Activated naive CD8-positive, alpha-beta T cell treated with anti-CD3 and anti-CD28 coated beads for 36 hours (primary cell): Measurements from ENCODE around the gene NEURL3. TPM values are rescaled to one million over a fixed set of nuclear protein-coding genes. Genes with fewer than 3 reads are reported as not detected.

Source experiments
- DNase-seq: peaks from one replicate; pipeline ENCODE4 v3.0.0; 2021
- H3K27ac Mint-ChIP-seq: one replicate; pipeline ENCODE4 v1.8.0; 2022; ENCODE audit warnings: mild to moderate bottlenecking, moderate library complexity, mixed read lengths
- H3K27me3 Mint-ChIP-seq: one replicate; pipeline ENCODE4 v1.8.0; 2022; ENCODE audit warnings: mild to moderate bottlenecking, mixed read lengths
- H3K36me3 Mint-ChIP-seq: one replicate; pipeline ENCODE4 v1.8.0; 2021; ENCODE audit warnings: mild to moderate bottlenecking, mixed read lengths
- H3K4me1 Mint-ChIP-seq: one replicate; pipeline ENCODE4 v1.8.0; 2021; ENCODE audit warnings: mixed read lengths
- H3K4me3 Mint-ChIP-seq: one replicate; pipeline ENCODE4 v1.8.0; 2022; ENCODE audit warnings: mild to moderate bottlenecking, moderate library complexity, mixed read lengths
- H3K9me3 Mint-ChIP-seq: one replicate; pipeline ENCODE4 v1.8.0; 2022; ENCODE audit warnings: mixed read lengths
- total RNA-seq, 2 experiments: library from RNA; stranded (reverse); gene quantifications; one replicate each; pipeline ENCODE4 v1.2.3, GENCODE V29; 2021

NEURL3 gene
- total RNA-seq, 2 experiments from 2014 or later: 0.16 TPM; not detected in 1

DNA sequence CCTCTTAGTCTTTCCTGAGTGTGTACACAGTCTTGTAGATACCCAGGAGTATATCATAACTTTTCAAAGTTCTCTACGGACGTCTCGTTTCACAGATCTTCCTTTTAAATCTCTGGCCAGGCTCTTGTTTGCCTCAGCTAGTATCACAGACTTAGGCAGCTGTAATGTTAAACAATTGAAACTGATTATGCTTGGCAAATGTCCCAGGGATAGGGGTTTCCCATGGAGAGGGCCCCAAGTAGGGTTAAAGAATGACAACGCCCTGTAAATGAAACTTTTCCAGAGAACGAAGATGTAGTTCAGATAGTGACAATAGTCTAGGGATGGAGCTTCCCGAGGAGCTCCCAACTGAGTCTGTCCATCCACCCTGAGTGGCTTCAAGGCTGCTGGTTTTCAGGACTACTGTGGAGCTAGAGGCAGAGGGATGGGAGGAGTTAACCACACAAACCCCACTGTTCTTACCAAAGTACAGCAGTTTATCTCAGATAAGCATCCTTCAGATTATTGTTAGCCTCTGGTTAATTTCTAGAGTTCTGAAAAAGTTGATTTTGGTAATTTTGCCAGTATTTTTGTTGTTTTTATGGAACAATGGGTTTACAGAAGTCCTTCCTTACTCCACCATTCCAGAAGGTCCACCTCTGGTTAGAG, 9.1 kb downstream of the NEURL3 start:
- DNase-seq: no peak
- Mint-ChIP-seq H3K27ac (no peak overlapping the region), H3K36me3 (peaks cover 14% of the 10 kb centered on the region), H3K4me3 (no peak overlapping the region), H3K4me1 (peaks cover 23% of the 10 kb centered on the region), H3K9me3 (peaks cover 16% of the 10 kb centered on the region), H3K27me3 (peaks cover 2% of the 10 kb centered on the region)

- H3K4me1 Mint-ChIP-seq: peaks cover 34% of the 10 kb centered on the region
- no peaks in the 10 kb centered on the region for H3K27me3 Mint-ChIP-seq
- no peak overlapping the region for H3K4me3 Mint-ChIP-seq
- H3K9me3 Mint-ChIP-seq: peaks cover 16% of the 10 kb centered on the region
- no peak overlapping the region for H3K27ac Mint-ChIP-seq
- DNase-seq: no peak
- H3K36me3 Mint-ChIP-seq: peaks cover 14% of the 10 kb centered on the region
Measured at GRCh38 chr2:96494188-96494587, 11.0 kb downstream of the NEURL3 start.

GRCh38 chr2:96493072-96493471, 12.1 kb downstream of the NEURL3 start:
- DNase-seq: no peak
- Mint-ChIP-seq H3K9me3 (peaks cover 16% of the 10 kb centered on the region), H3K36me3 (peaks cover 16% of the 10 kb centered on the region), H3K27me3 (no peaks in the 10 kb centered on the region), H3K4me1 (peaks cover 34% of the 10 kb centered on the region), H3K4me3 (no peak overlapping the region), H3K27ac (no peak overlapping the region)

GRCh38 chr2:96491860-96492497, 13.2 kb downstream of the NEURL3 start:
- DNase-seq: no peak
- Mint-ChIP-seq H3K27me3 (no peaks in the 10 kb centered on the region), H3K9me3 (peaks cover 19% of the 10 kb centered on the region), H3K4me1 (peaks cover 39% of the 10 kb centered on the region), H3K4me3 (peak overlapping the region; percentile 37), H3K36me3 (peaks cover 22% of the 10 kb centered on the region), H3K27ac (peak overlapping the region; percentile 84)

GRCh38 chr2:96489663-96490062, 15.5 kb downstream of the NEURL3 start:
- H3K27ac Mint-ChIP-seq: no peak overlapping the region
- DNase-seq: no peak
- peaks cover 7% of the 10 kb centered on the region for H3K27me3 Mint-ChIP-seq
- H3K4me3 Mint-ChIP-seq: no peak overlapping the region
- H3K9me3 Mint-ChIP-seq: peaks cover 11% of the 10 kb centered on the region
- H3K4me1 Mint-ChIP-seq: peaks cover 52% of the 10 kb centered on the region
- H3K36me3 Mint-ChIP-seq: peaks cover 22% of the 10 kb centered on the region

DNA sequence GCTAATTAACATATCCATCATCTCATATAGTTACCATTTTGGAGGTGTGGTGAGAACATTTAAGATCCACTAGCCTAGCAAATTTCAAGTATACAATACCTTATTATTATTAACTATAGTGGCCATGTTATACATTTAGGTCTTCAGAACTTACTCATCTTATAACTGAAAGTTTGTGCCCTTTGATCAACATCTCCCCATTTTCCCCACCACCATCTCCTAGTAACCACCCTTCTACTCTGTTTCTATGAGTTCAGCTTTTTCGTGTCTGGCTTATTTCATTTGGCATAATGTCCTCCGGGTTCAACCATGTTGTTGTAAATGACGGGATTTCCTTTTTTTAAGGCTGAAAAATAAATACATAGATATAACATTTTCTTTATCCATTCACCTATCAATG, 15.9 kb downstream of the NEURL3 start:
- Mint-ChIP-seq H3K9me3 (peaks cover 10% of the 10 kb centered on the region), H3K27me3 (peaks cover 7% of the 10 kb centered on the region), H3K4me1 (peaks cover 54% of the 10 kb centered on the region), H3K4me3 (no peak overlapping the region), H3K36me3 (peaks cover 21% of the 10 kb centered on the region), H3K27ac (no peak overlapping the region)
- no peak for DNase-seq

DNA sequence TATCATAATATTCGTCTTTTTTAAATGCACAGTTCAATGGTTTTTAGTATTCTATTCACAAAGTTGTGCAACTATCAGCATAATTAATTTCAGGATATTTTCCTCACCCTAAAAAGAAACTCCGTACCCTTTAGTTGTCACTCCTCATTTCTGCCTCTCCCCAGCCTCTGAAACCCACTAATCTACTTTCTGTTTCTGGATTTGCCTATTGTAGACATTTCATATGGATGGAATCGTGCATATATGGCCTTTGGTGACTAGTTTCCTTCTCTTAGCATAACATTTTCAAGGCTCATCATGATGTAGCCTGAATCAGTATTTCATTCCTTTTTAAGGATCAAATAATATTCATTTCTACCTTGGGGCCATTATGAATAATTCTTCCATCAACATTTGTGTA, 18.5 kb downstream of the NEURL3 start:
- H3K27ac Mint-ChIP-seq: peak overlapping the region; percentile 99
- DNase-seq: no peak
- peaks cover 4% of the 10 kb centered on the region for H3K9me3 Mint-ChIP-seq
- peaks cover 7% of the 10 kb centered on the region for H3K27me3 Mint-ChIP-seq
- peaks cover 41% of the 10 kb centered on the region for H3K4me1 Mint-ChIP-seq
- peak overlapping the region; percentile 93 for H3K4me3 Mint-ChIP-seq
- peaks cover 18% of the 10 kb centered on the region for H3K36me3 Mint-ChIP-seq

DNA sequence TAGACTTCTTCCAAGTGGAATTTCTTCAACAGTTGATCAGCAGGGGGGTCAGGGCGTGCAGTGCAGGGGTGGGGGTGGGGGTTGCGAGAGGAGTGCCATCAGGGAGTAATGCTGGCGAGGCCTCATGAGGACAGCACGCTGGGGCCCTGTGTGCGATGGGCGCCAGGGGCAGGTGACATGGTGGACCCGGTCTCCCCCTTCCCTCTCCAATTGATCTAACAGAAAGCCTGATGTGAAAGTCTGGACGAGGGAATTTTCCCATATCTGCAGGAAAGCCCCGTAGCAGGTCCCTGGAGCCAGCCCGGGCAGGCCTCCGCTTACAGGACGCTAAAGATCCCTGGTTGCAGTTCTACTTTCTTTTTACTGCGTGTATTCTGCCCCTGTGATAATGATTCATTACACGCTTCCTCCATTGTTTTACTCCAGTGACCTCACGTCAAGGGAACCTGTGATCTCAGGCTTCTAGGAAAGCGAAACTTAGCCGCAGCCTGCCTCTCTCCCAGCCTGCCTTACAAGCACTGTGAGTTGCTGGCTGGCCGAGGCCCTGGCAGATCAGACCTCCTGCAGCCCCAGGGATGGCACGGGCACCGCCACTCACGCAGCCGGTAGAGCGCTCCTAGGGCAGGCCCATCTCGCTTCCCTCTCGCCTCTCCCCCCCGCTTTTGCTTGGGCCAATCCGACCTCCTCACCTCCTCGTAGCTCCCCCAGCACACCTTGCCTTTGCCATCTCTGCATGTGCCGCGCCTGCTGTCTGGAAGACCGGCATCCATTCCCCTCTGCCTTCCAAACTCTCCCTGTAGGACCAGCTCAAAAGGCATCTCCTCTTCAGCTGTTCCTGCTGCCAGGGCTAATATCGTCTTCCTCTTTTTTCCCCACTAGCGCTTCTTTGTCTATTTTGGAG, 19.2 kb downstream of the NEURL3 start:
- Mint-ChIP-seq H3K4me1 (peaks cover 41% of the 10 kb centered on the region), H3K27ac (peak overlapping the region; percentile 99), H3K36me3 (peaks cover 18% of the 10 kb centered on the region), H3K9me3 (peaks cover 4% of the 10 kb centered on the region), H3K27me3 (peaks cover 7% of the 10 kb centered on the region), H3K4me3 (peak overlapping the region; percentile 93)
- DNase-seq: peak; percentile 89

GRCh38 chr2:96485350-96485749, 19.8 kb downstream of the NEURL3 start:
- Mint-ChIP-seq H3K36me3 (peaks cover 18% of the 10 kb centered on the region), H3K4me1 (peaks cover 40% of the 10 kb centered on the region), H3K9me3 (peaks cover 4% of the 10 kb centered on the region), H3K4me3 (peak overlapping the region; percentile 93), H3K27me3 (peaks cover 11% of the 10 kb centered on the region), H3K27ac (peak overlapping the region; percentile 99)
- DNase-seq: no peak

GRCh38 chr2:96484091-96484490, 21.1 kb downstream of the NEURL3 start:
- Mint-ChIP-seq H3K4me3 (no peak overlapping the region), H3K9me3 (peaks cover 4% of the 10 kb centered on the region), H3K4me1 (peaks cover 28% of the 10 kb centered on the region), H3K36me3 (peaks cover 18% of the 10 kb centered on the region), H3K27me3 (peaks cover 18% of the 10 kb centered on the region), H3K27ac (no peak overlapping the region)
- no peak for DNase-seq

DNA sequence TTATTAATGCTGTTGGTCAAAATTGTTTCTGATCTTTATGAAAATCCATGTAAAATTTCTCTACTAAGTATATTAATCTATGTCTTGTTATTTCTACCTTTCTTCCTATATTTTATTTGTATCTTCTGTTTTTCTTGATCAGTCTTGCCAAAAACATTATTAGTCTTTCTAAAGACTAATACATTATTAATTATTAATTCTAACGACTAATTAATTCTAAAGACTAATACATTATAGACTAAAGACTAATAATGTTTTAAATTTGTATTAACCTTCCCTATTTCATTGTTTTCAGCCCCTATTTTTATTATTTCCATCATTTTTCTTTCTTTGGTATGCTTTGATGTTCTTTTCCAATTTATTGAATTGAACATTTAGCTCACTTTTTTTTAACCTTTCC, 27.7 kb downstream of the NEURL3 start:
- H3K9me3 Mint-ChIP-seq: no peaks in the 10 kb centered on the region
- no peak overlapping the region for H3K27ac Mint-ChIP-seq
- peaks cover 15% of the 10 kb centered on the region for H3K27me3 Mint-ChIP-seq
- H3K4me3 Mint-ChIP-seq: no peak overlapping the region
- H3K4me1 Mint-ChIP-seq: no peaks in the 10 kb centered on the region
- DNase-seq: no peak
- H3K36me3 Mint-ChIP-seq: no peaks in the 10 kb centered on the region

- no peaks in the 10 kb centered on the region for H3K36me3 Mint-ChIP-seq
- no peak overlapping the region for H3K27ac Mint-ChIP-seq
- H3K27me3 Mint-ChIP-seq: peaks cover 16% of the 10 kb centered on the region
- no peaks in the 10 kb centered on the region for H3K9me3 Mint-ChIP-seq
- H3K4me1 Mint-ChIP-seq: peaks cover 11% of the 10 kb centered on the region
- no peak overlapping the region for H3K4me3 Mint-ChIP-seq
- DNase-seq: no peak
Measured at GRCh38 chr2:96471772-96472171, 33.4 kb downstream of the NEURL3 start.

- Mint-ChIP-seq H3K27ac (no peak overlapping the region), H3K4me3 (no peak overlapping the region), H3K4me1 (peaks cover 11% of the 10 kb centered on the region), H3K9me3 (no peaks in the 10 kb centered on the region), H3K27me3 (peaks cover 16% of the 10 kb centered on the region), H3K36me3 (no peaks in the 10 kb centered on the region)
- peak; percentile 64 for DNase-seq
Measured at GRCh38 chr2:96470636-96471035, 34.5 kb downstream of the NEURL3 start.

DNA sequence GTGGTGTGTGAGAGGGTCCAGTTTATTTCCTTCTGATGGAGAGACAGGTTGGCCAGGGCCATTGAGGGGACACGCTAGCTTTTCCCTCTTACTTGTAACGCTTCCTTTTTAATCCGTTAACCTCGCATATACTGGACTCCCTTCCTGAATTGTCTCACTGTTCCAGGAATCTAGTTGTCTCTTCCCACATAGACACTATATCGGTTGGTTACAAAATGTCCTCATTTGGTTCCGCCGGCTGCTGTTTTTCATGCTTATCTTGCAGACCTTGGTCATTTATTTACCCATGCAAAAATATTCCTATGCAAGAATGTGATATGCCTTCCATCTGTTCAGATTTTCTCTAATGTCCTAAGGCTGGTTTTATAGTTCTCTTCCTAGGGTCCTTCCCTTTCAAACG, 35.0 kb downstream of the NEURL3 start:
- Mint-ChIP-seq H3K27me3 (peaks cover 16% of the 10 kb centered on the region), H3K4me3 (no peak overlapping the region), H3K4me1 (peaks cover 11% of the 10 kb centered on the region), H3K36me3 (no peaks in the 10 kb centered on the region), H3K27ac (no peak overlapping the region), H3K9me3 (no peaks in the 10 kb centered on the region)
- no peak for DNase-seq

DNA sequence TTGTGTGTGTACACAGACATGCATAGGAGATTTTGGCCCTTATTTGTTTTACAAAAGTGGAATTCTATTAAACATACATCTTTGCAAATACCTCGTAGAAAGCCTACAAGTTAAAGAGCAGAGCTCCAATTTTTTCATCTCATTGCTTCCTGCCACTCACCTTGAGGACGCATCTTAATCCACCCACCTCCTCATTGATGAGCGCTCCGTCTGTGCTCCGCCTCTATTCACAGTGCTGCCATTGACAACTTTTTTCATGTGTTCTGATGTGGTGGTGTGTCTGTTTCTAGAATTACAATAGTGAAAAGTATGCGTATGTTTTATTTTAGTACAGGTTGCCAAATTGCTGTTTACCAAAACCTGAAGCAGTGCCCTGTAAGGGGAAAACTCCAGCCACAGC, 36.3 kb downstream of the NEURL3 start:
- no peak overlapping the region for H3K4me3 Mint-ChIP-seq
- no peaks in the 10 kb centered on the region for H3K36me3 Mint-ChIP-seq
- H3K4me1 Mint-ChIP-seq: peaks cover 11% of the 10 kb centered on the region
- peaks cover 13% of the 10 kb centered on the region for H3K27me3 Mint-ChIP-seq
- DNase-seq: no peak
- H3K27ac Mint-ChIP-seq: no peak overlapping the region
- H3K9me3 Mint-ChIP-seq: no peaks in the 10 kb centered on the region
